Esophagus muscularis mucosa (tissue), 4 donors: ENCODE results near the gene CNTNAP2. TPM values are rescaled to one million over a fixed set of nuclear protein-coding genes. Genes with fewer than 3 reads are reported as not detected.

ENCODE experiments used
- DNase-seq: peaks from one replicate; pipeline ENCODE4 v3.0.0-alpha.2; 2017; ENCODE audit errors: extremely low spot score
- H3K27ac ChIP-seq, 4 donors: fragments of 200-600 bp; sonication (generic); replicated peaks in 1 of 4; 1 replicate in 3 of 4; 2 replicates in 1 of 4; pipeline ENCODE4 v1.5.1; 2016 to 2019; ENCODE audit warnings: mild to moderate bottlenecking in 1 of 4
- H3K27me3 ChIP-seq, 4 donors: fragments of 200-600 bp; sonication (generic); one replicate each; pipeline versions ENCODE4 v1.5.1 to v1.6.0; 2016 to 2019
- H3K36me3 ChIP-seq, 4 donors: fragments of 200-600 bp; sonication (generic); one replicate each; pipeline ENCODE4 v1.5.1; 2016 to 2019
- H3K4me1 ChIP-seq, 4 donors: fragments of 200-600 bp; sonication (generic); one replicate each; pipeline ENCODE4 v1.5.1; 2016 to 2019
- H3K4me3 ChIP-seq, 4 donors: fragments of 200-600 bp; sonication (generic); 1 replicate in 2 of 4; 2 replicates in 2 of 4; pipeline ENCODE4 v1.5.1; 2016 to 2019; ENCODE audit warnings: mild to moderate bottlenecking in 4 of 4, moderate library complexity in 1 of 4
- H3K9me3 ChIP-seq, 4 donors: fragments of 200-600 bp; sonication (generic); 1 replicate in 3 of 4; 2 replicates in 1 of 4; pipeline ENCODE4 v1.5.1; 2016 to 2019
- EP300 ChIP-seq: sonication (generic); formaldehyde crosslinking; IDR thresholded peaks from one replicate; pipeline ENCODE4 v1.6.1; 2017; ENCODE audit warnings: antibody characterized with exemption
- POLR2A ChIP-seq: fragments of 450-650 bp; IDR thresholded peaks from one replicate; pipeline ENCODE4 v1.6.1; 2017; ENCODE audit warnings: antibody characterized with exemption, moderate library complexity, mild to moderate bottlenecking, low read depth
- POLR2AphosphoS5 ChIP-seq, 2 donors: sonication (generic); formaldehyde crosslinking; IDR thresholded peaks; one replicate each; pipeline ENCODE4 v1.6.1; 2017; ENCODE audit warnings: antibody characterized with exemption in 2 of 2
- WGBS: methylation state at CpG from one replicate; pipeline ENCODE4 v1.1.5; 2018; 5-methylcytosine and 5-hydroxymethylcytosine counted together
- intact Hi-C: fragments of 100-400 bp; cut with DNase I; formaldehyde crosslinking; loops from one replicate; pipeline ENCODE4 v1.15.1; 2023
- total RNA-seq, 4 donors: library from RNA; depleted of rRNA; stranded (reverse); fragments of >200 nt; gene quantifications; one replicate each; pipeline versions ENCODE4 v1.1.0 to v1.2.1, GENCODE V29; 2016
- TF ChIP-seq, protein P1 (sequence below), 3 experiments: fragments of 200-600 bp in 2 of 3; fragments of 450-650 bp in 1 of 3; sonication (generic) in 2 of 3; IDR thresholded peaks; one replicate each; pipeline ENCODE4 v1.5.1; 2017 to 2019; ENCODE audit warnings: antibody characterized with exemption in 3 of 3, mild to moderate bottlenecking in 2 of 3, moderate library complexity in 1 of 3

CNTNAP2 gene
- total RNA-seq, 4 donors from 2014 or later = 1.2 to 2.9 (median 1.9) TPM

DNA sequence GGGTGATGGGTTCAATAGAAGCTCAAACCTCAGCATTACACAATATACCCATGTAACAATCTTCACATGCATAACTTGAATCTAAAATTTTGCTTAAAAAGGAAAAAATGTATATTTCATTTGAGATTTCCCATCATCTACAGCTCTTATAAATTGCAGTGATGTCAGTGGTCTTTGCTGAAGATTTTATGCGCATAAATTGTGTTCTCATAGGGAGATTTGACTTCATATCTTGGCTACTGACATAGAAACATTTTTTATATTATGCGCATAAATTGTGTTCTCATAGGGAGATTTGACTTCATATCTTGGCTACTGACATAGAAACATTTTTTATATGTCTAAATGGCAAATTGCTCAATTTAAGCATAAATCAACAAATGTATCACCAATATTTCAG, 1348.6 kb downstream of the CNTNAP2 start:
- H3K4me1 ChIP-seq = no peaks in the 10 kb centered on the region
- intact Hi-C loops = no loop called here
- no peaks in the 10 kb centered on the region for H3K27me3 ChIP-seq
- no peak for DNase-seq
- H3K27ac ChIP-seq = no peak overlapping the region
- 97% methylated on average over 2 of the region's 2 CpGs for WGBS
- no peaks in the 10 kb centered on the region for H3K36me3 ChIP-seq
- no peak overlapping the region for H3K4me3 ChIP-seq
- H3K9me3 ChIP-seq = no peaks in the 10 kb centered on the region
- TF ChIP-seq, protein P1, sequence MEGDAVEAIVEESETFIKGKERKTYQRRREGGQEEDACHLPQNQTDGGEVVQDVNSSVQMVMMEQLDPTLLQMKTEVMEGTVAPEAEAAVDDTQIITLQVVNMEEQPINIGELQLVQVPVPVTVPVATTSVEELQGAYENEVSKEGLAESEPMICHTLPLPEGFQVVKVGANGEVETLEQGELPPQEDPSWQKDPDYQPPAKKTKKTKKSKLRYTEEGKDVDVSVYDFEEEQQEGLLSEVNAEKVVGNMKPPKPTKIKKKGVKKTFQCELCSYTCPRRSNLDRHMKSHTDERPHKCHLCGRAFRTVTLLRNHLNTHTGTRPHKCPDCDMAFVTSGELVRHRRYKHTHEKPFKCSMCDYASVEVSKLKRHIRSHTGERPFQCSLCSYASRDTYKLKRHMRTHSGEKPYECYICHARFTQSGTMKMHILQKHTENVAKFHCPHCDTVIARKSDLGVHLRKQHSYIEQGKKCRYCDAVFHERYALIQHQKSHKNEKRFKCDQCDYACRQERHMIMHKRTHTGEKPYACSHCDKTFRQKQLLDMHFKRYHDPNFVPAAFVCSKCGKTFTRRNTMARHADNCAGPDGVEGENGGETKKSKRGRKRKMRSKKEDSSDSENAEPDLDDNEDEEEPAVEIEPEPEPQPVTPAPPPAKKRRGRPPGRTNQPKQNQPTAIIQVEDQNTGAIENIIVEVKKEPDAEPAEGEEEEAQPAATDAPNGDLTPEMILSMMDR (IDR thresholded peaks at IDR 0.05) = no peak
- no peak for TF ChIP-seq EP300
- no peak for TF ChIP-seq POLR2A
- TF ChIP-seq POLR2AphosphoS5 (IDR thresholded peaks at IDR 0.05) = no peak

DNA sequence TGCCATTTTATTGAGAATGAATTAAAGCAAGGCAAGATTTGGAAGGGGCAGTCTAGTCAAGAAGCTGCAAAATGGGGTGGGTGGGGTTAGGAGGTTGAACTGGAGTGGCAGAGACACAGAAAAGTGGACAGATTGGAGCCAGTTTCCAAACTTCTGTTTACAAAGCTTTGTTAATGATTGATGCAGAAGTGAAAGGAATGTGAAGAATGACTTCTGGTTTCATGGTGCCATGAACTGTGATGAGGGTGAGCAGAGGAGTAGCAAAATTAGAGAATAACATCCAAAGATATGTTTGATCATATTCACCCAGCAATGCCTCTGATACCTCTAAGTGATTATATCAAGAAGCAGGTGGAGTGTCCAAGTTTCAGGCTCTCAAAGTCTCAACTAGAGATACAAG, 1356.0 kb downstream of the CNTNAP2 start:
- Histone ChIP-seq H3K9me3 (no peaks in the 10 kb centered on the region), H3K27ac (no peak overlapping the region), H3K27me3 (no peaks in the 10 kb centered on the region), H3K4me3 (no peak overlapping the region), H3K36me3 (no peaks in the 10 kb centered on the region), H3K4me1 (no peaks in the 10 kb centered on the region)
- DNase-seq = no peak
- intact Hi-C loops = no loop called here
- TF ChIP-seq, protein P1 (IDR thresholded peaks at IDR 0.05) = no peak

DNA sequence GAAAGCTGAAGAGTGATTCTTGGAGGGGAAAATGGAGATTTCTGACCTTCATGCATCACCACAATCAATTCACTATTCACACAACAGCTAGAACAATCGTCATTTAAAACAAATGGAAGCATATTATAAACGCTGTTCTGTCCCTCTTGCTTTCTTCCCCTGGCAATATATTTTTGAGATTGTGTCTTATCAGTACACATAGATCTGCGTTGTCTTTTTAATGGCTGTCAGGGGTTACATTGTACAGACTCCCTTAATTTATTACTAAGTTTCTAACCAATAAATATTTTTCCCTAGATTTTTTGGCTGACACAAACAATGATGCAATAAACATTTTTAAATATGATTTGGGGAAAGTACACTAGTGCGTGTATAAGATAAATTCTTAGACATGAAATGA, 1358.3 kb downstream of the CNTNAP2 start:
- no peaks in the 10 kb centered on the region for H3K36me3 ChIP-seq
- no peak for DNase-seq
- intact Hi-C loops = no loop called here
- no peak overlapping the region for H3K4me3 ChIP-seq
- no peaks in the 10 kb centered on the region for H3K4me1 ChIP-seq
- TF ChIP-seq, protein P1 (IDR thresholded peaks at IDR 0.05) = no peak
- no peak for TF ChIP-seq POLR2AphosphoS5 (IDR thresholded peaks at IDR 0.05)
- TF ChIP-seq POLR2A = no peak
- TF ChIP-seq EP300 = no peak
- no peaks in the 10 kb centered on the region for H3K27me3 ChIP-seq
- H3K9me3 ChIP-seq = no peaks in the 10 kb centered on the region
- 39% methylated on average over 4 of the region's 4 CpGs for WGBS
- H3K27ac ChIP-seq = no peak overlapping the region

DNA sequence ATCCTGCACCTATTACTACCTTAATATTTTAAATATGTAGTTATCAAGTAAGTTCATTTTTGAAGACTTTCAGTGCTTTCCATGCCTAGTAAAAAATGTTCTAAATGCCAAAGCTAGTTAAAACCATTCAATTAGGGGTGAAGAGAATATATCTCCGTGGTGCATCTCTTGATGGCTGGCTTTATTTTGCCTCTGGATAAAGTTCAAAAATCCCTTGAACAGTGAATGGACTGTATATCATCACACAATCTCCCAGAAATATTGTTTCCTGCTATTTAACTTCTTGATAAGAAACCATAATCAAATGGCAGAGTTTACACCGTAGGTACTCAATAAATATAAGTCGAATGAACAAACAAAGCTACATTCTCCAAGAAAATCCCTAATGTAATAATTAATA, 1360.9 kb downstream of the CNTNAP2 start:
- no peak overlapping the region for H3K27ac ChIP-seq
- no peak for DNase-seq
- no peaks in the 10 kb centered on the region for H3K27me3 ChIP-seq
- 87% methylated on average over 3 of the region's 3 CpGs for WGBS
- TF ChIP-seq POLR2AphosphoS5 (IDR thresholded peaks at IDR 0.05) (no peak), EP300 (no peak), POLR2A (no peak)
- TF ChIP-seq, protein P1 (IDR thresholded peaks at IDR 0.05) = no peak
- intact Hi-C loops = no loop called here
- H3K4me3 ChIP-seq = no peak overlapping the region
- H3K36me3 ChIP-seq = no peaks in the 10 kb centered on the region
- H3K4me1 ChIP-seq = no peaks in the 10 kb centered on the region
- H3K9me3 ChIP-seq = no peaks in the 10 kb centered on the region

DNA sequence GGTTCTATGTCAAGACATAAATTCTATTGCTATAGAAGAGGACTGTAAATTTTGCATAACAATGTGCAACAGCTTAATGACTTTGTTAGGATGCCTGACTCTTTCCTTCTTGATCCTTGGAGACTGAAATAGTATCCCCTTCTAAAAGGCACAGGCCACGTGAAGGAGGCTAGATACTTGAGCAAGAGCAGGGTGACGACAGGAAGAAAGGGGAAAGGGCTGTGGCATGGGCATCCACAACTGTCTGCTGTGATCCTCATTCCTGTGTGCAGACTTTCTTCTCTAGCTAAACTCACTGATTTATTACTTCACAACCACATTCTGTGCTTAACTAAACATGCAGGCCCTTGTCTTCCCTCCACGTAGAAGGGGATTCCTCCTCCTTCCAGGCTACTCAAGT, 1362.2 kb downstream of the CNTNAP2 start:
- Histone ChIP-seq H3K27me3 (no peaks in the 10 kb centered on the region), H3K9me3 (no peaks in the 10 kb centered on the region), H3K4me1 (no peaks in the 10 kb centered on the region), H3K4me3 (no peak overlapping the region), H3K27ac (no peak overlapping the region), H3K36me3 (no peaks in the 10 kb centered on the region)
- intact Hi-C loops = no loop called here
- WGBS = 45% methylated on average over 3 of the region's 3 CpGs
- no peak for DNase-seq
- no peak for TF ChIP-seq POLR2AphosphoS5 (IDR thresholded peaks at IDR 0.05)
- TF ChIP-seq, protein P1 (IDR thresholded peaks at IDR 0.05) = no peak
- no peak for TF ChIP-seq POLR2A
- no peak for TF ChIP-seq EP300
